Smooth muscle cell (in vitro differentiated cells): ENCODE results near the gene MYO1H. TPM values are rescaled to one million over a fixed set of nuclear protein-coding genes. Genes with fewer than 3 reads are reported as not detected.

Experiments
- DNase-seq: peaks from one replicate; lab custom pipeline; 2025; ENCODE audit not compliant: unreplicated experiment; lab: John Stamatoyannopoulos, UW
- H2AFZ ChIP-seq: fragments of 200-600 bp; sonication (generic); 2 replicates; pipeline ENCODE4 v1.6.0; 2016; ENCODE audit warnings: antibody characterized with exemption, low read depth, mild to moderate bottlenecking
- H3F3A ChIP-seq: fragments of 200-600 bp; sonication (generic); 2 replicates; pipeline ENCODE4 v1.6.0; 2017; ENCODE audit warnings: antibody characterized with exemption, low read depth
- H3K27ac ChIP-seq: fragments of 200-600 bp; sonication (generic); 2 replicates; pipeline ENCODE4 v1.5.1; 2016; ENCODE audit warnings: low read depth, mild to moderate bottlenecking
- H3K27me3 ChIP-seq: fragments of 200-600 bp; sonication (generic); 2 replicates; pipeline ENCODE4 v1.6.1; 2016; ENCODE audit warnings: low read depth, mild to moderate bottlenecking
- H3K36me3 ChIP-seq: fragments of 200-600 bp; sonication (generic); 2 replicates; pipeline ENCODE4 v1.5.1; 2016; ENCODE audit warnings: low read depth
- H3K4me1 ChIP-seq: fragments of 200-600 bp; sonication (generic); 2 replicates; pipeline ENCODE4 v1.5.1; 2016; ENCODE audit warnings: low read depth
- H3K4me2 ChIP-seq: fragments of 200-600 bp; sonication (generic); 2 replicates; pipeline ENCODE4 v1.6.0; 2016; ENCODE audit warnings: mild to moderate bottlenecking
- H3K4me3 ChIP-seq: fragments of 200-600 bp; sonication (generic); 2 replicates; pipeline ENCODE4 v1.5.1; 2016; ENCODE audit warnings: mild to moderate bottlenecking
- H3K79me2 ChIP-seq: fragments of 200-600 bp; sonication (generic); 2 replicates; pipeline ENCODE4 v1.6.0; 2016; ENCODE audit warnings: low read depth, mild to moderate bottlenecking
- H3K9ac ChIP-seq: fragments of 200-600 bp; sonication (generic); 2 replicates; pipeline ENCODE4 v1.6.0; 2016; ENCODE audit warnings: low read depth
- H3K9me3 ChIP-seq: fragments of 200-600 bp; sonication (generic); replicated peaks from 2 replicates; pipeline ENCODE4 v1.5.1; 2016; ENCODE audit warnings: low read depth
- H4K20me1 ChIP-seq: fragments of 200-600 bp; sonication (generic); 2 replicates; pipeline ENCODE4 v1.6.0; 2016; ENCODE audit warnings: low read depth
- CTCF ChIP-seq: fragments of 200-600 bp; sonication (generic); IDR thresholded peaks from 2 replicates; pipeline ENCODE4 v1.5.1; 2017; ENCODE audit warnings: borderline replicate concordance, mild to moderate bottlenecking, antibody characterized with exemption; ENCODE audit not compliant: insufficient read depth, poor library complexity, severe bottlenecking
- WGBS: methylation state at CpG from one replicate; pipeline ENCODE4 v1.1.7; 2016; ENCODE audit warnings: low lambda C conversion rate; 5-methylcytosine and 5-hydroxymethylcytosine counted together
- polyA plus RNA-seq: library from polyadenylated mRNA; unstranded; fragments of >200 nt; fragmentation: Nextera tagmentation; extraction: Ambion mirVana; gene quantifications from 2 replicates; pipeline ENCODE4 v1.2.1, GENCODE V29; 2016
- total RNA-seq: library from RNA; depleted of rRNA; stranded (reverse); fragments of >200 nt; gene quantifications from 2 replicates; pipeline ENCODE4 v1.2.3, GENCODE V29; 2014

The MYO1H gene
- total and polyA plus RNA-seq, 2 experiments from 2014 or later: 0.03 to 2.3 TPM

GRCh38 chr12:109447482-109447881 lies 99.8 kb downstream of the MYO1H start:
- Histone ChIP-seq H3K27ac (no peak overlapping the region), H3K4me1 (no peaks in the 10 kb centered on the region), H3F3A (peaks cover 5% of the 10 kb centered on the region), H3K4me2 (no peak overlapping the region), H3K4me3 (no peak overlapping the region), H4K20me1 (peaks cover 50% of the 10 kb centered on the region), H2AFZ (no peak overlapping the region), H3K9me3 (no peaks in the 10 kb centered on the region), H3K36me3 (peaks cover 3% of the 10 kb centered on the region), H3K27me3 (no peaks in the 10 kb centered on the region), H3K9ac (no peak overlapping the region), H3K79me2 (peaks cover 40% of the 10 kb centered on the region)
- no peak for DNase-seq
- WGBS: 94% methylated on average over 9 of the region's 9 CpGs
- TF ChIP-seq CTCF: no peak

GRCh38 chr12:109448272-109448671 lies 100.6 kb downstream of the MYO1H start:
- Histone ChIP-seq H3K4me1 (no peaks in the 10 kb centered on the region), H3K9me3 (no peaks in the 10 kb centered on the region), H3K9ac (no peak overlapping the region), H3K79me2 (peaks cover 44% of the 10 kb centered on the region), H3K4me3 (no peak overlapping the region), H3K27ac (no peak overlapping the region), H4K20me1 (peaks cover 50% of the 10 kb centered on the region), H3K4me2 (no peak overlapping the region), H3F3A (peaks cover 5% of the 10 kb centered on the region), H3K27me3 (no peaks in the 10 kb centered on the region), H2AFZ (no peak overlapping the region), H3K36me3 (peaks cover 9% of the 10 kb centered on the region)
- WGBS: 95% methylated on average over 5 of the region's 5 CpGs
- no peak for DNase-seq
- no peak for TF ChIP-seq CTCF

GRCh38 chr12:109448707-109449390 lies 101.1 kb downstream of the MYO1H start:
- no peak overlapping the region for H3K4me2 ChIP-seq
- peaks cover 50% of the 10 kb centered on the region for H4K20me1 ChIP-seq
- no peak overlapping the region for H3K4me3 ChIP-seq
- no peaks in the 10 kb centered on the region for H3K27me3 ChIP-seq
- 97% methylated on average over 8 of the region's 8 CpGs for WGBS
- DNase-seq: no peak
- no peak for TF ChIP-seq CTCF
- no peaks in the 10 kb centered on the region for H3K4me1 ChIP-seq
- H3K27ac ChIP-seq: no peak overlapping the region
- no peaks in the 10 kb centered on the region for H3K9me3 ChIP-seq
- H3F3A ChIP-seq: peaks cover 5% of the 10 kb centered on the region
- no peak overlapping the region for H3K9ac ChIP-seq
- H2AFZ ChIP-seq: no peak overlapping the region
- H3K79me2 ChIP-seq: peaks cover 50% of the 10 kb centered on the region
- peaks cover 14% of the 10 kb centered on the region for H3K36me3 ChIP-seq
